ENCODE results near the gene PDE6B. TPM values are rescaled to one million over a fixed set of nuclear protein-coding genes. Genes with fewer than 3 reads are reported as not detected.
A peak's percentile ranks its signal among the peaks of the same experiment; 100 is the strongest.

Gene PDE6B
- total and polyA plus RNA-seq, 7 donors = 0.03 to 0.48 (median 0.31) TPM; not detected in 1

DNA sequence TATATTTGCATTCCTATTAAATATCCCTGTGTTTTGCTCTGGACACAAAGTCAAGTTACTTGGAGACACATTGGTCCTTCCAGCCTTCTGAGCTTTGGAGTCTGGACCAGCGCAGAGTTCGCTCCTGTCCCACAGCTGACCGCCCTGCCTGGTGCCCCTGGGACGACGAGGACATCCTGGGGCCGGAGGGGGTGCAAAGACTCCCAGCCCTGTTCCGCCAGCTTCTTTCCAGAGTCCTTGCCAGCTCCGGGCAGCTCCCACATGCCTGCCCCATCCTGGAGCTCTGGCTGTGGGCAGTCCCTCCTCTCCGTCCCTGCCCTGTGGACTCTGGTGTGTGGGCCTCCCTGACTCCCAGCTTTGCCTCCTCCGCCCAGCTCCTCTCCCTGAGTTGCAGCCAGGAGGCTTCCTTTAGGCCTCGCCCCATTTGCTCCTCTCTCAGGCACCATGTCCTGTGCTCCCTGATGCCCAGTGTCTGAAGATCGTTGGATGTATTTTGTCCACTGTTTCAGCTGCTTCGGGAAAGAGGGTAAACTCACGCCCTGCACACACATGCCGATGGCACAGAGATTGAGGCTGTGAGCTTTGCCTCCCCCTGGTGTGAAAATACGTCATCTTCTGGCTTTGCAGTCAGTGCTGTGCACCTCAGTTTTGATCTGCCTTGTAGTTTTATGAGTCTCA, 75.4 kb downstream of the PDE6B start:
- Histone ChIP-seq H3K4me1 (no peaks in the 10 kb centered on the region), H3K9me3 (no peaks in the 10 kb centered on the region), H3K4me3 (no peak overlapping the region), H3K27me3 (ENCODE audit: insufficient read depth in 3 of 3, low read length in 2 of 3) (peaks cover 0 to 1% (median 0%) of the 10 kb centered on the region in 3 donors), H3K36me3 (ENCODE audit: insufficient read depth in 1 of 2, low read depth in 1 of 2) (no peaks in the 10 kb centered on the region), H3K27ac (no peak overlapping the region)
- ATAC-seq = no peak
- intact Hi-C loops (cut with DNase I) = no loop called here
- DNase-seq = no peak
- no peak for TF ChIP-seq CTCF (IDR thresholded peaks at IDR 0.05)
- WGBS, 3 donors = 53 to 68% (median 63%) methylated on average over 16 of the region's 16 CpGs

DNA sequence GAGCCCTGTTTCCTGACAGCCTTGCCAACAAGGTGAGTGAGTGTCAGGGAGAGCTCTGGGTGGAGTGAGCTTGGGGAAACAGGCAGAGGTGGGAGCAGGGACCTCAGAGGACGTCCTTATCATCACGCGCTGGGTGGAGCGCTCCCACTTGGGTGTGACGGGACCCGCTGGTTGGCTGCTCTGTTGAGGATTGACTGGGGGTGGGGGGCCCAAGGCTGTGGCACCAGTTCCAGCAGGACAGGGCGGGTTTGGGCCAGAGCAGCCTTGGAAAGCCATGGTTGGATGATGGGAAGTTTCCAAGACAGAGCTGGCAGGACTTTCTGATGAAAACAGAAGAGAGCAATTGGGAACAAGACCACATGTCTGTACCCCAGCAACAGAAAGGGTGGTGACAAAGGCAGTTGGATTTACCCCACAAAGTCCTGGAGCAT, 77.3 kb downstream of the PDE6B start:
- WGBS, 3 donors = 75 to 86% (median 82%) methylated on average over 7 of the region's 7 CpGs
- Histone ChIP-seq H3K27ac (no peak overlapping the region), H3K4me3 (no peak overlapping the region), H3K9me3 (no peaks in the 10 kb centered on the region), H3K27me3 (ENCODE audit: insufficient read depth in 3 of 3, low read length in 2 of 3) (peaks cover 0 to 1% (median 0%) of the 10 kb centered on the region in 3 donors), H3K36me3 (ENCODE audit: insufficient read depth in 1 of 2, low read depth in 1 of 2) (no peaks in the 10 kb centered on the region), H3K4me1 (peaks cover 5% of the 10 kb centered on the region)
- no peak for TF ChIP-seq CTCF (IDR thresholded peaks at IDR 0.05)
- intact Hi-C loops (cut with DNase I) = no loop called here
- DNase-seq (peak in 1 of 2 donors; percentile 46), ATAC-seq (no peak)

GRCh38 chr4:703336-704197, 78.2 kb downstream of the PDE6B start:
- peak in 1 of 2 donors; percentile 51 for DNase-seq
- no peak for TF ChIP-seq CTCF (IDR thresholded peaks at IDR 0.05)
- Histone ChIP-seq H3K27me3 (ENCODE audit: insufficient read depth in 3 of 3, low read length in 2 of 3) (peaks cover 0 to 1% (median 0%) of the 10 kb centered on the region in 3 donors), H3K4me1 (peaks cover 12% of the 10 kb centered on the region), H3K9me3 (no peaks in the 10 kb centered on the region), H3K27ac (no peak overlapping the region), H3K4me3 (no peak overlapping the region), H3K36me3 (ENCODE audit: insufficient read depth in 1 of 2, low read depth in 1 of 2) (no peaks in the 10 kb centered on the region)
- intact Hi-C loops (cut with DNase I) = no loop called here
- 76 to 80% (median 80%) methylated on average over 10 of the region's 10 CpGs for WGBS, 3 donors
- ATAC-seq = no peak

GRCh38 chr4:704198-704891, 79.0 kb downstream of the PDE6B start:
- intact Hi-C loops (cut with DNase I) = no loop called here
- no peaks in the 10 kb centered on the region for H3K9me3 ChIP-seq
- DNase-seq (no peak), ATAC-seq (no peak)
- H3K27ac ChIP-seq = no peak overlapping the region
- no peak for TF ChIP-seq CTCF (IDR thresholded peaks at IDR 0.05)
- no peaks in the 10 kb centered on the region for H3K36me3 ChIP-seq (ENCODE audit: insufficient read depth in 1 of 2, low read depth in 1 of 2)
- 92 to 93% (median 93%) methylated on average over 45 to 46 of the region's 46 CpGs for WGBS, 3 donors
- no peak overlapping the region for H3K4me3 ChIP-seq
- H3K27me3 ChIP-seq (ENCODE audit: insufficient read depth in 3 of 3, low read length in 2 of 3) = no peaks in the 10 kb centered on the region
- peaks cover 12% of the 10 kb centered on the region for H3K4me1 ChIP-seq

All from psoas muscle (tissue), 8 donors.